OCI-LY1 (cell line): Measurements from ENCODE around the gene ADAM33.

Experiments
- H2AFZ ChIP-seq: fragments of 200-600 bp; sonication (generic), shearing (Covaris generic); 2 replicates; pipeline ENCODE4 v1.6.0; 2014; ENCODE audit warnings: antibody characterized with exemption, mild to moderate bottlenecking, low read length
- H3F3A ChIP-seq: fragments of 200-600 bp; sonication (generic), shearing (Covaris generic); 2 replicates; pipeline ENCODE4 v1.6.0; 2014; ENCODE audit warnings: mild to moderate bottlenecking, antibody characterized with exemption, low read length, moderate library complexity; ENCODE audit not compliant: insufficient read depth
- H3K27ac ChIP-seq: fragments of 200-600 bp; sonication (generic); 2 replicates; pipeline ENCODE4 v1.5.1; 2014; ENCODE audit warnings: low read length, mixed run types, mild to moderate bottlenecking, low read depth; ENCODE audit not compliant: poor library complexity, severe bottlenecking
- H3K27me3 ChIP-seq: fragments of 200-600 bp; sonication (generic); 2 replicates; pipeline ENCODE4 v1.6.0; 2014; ENCODE audit warnings: antibody characterized with exemption, mild to moderate bottlenecking, low read length, moderate library complexity; ENCODE audit not compliant: insufficient read depth
- H3K36me3 ChIP-seq: fragments of 200-600 bp; sonication (generic); 2 replicates; pipeline ENCODE4 v1.6.1; 2014; ENCODE audit warnings: mild to moderate bottlenecking, antibody characterized with exemption, low read length, moderate library complexity, mixed read lengths; ENCODE audit not compliant: insufficient read depth
- H3K4me1 ChIP-seq: fragments of 200-600 bp; sonication (generic); 2 replicates; pipeline ENCODE4 v1.5.1; 2014; ENCODE audit warnings: mild to moderate bottlenecking, low read length, moderate library complexity; ENCODE audit not compliant: insufficient read depth, severe bottlenecking
- H3K4me2 ChIP-seq: fragments of 200-600 bp; sonication (generic), shearing (Covaris generic); 2 replicates; pipeline ENCODE4 v1.6.1; 2014; ENCODE audit warnings: low read length
- H3K4me3 ChIP-seq: fragments of 200-600 bp; sonication (generic); 2 replicates; pipeline ENCODE4 v1.5.1; 2014; ENCODE audit warnings: low read length, low read depth, mild to moderate bottlenecking, mixed read lengths; ENCODE audit not compliant: poor library complexity, severe bottlenecking
- H3K79me2 ChIP-seq: fragments of 200-600 bp; shearing (Covaris generic); 2 replicates; pipeline ENCODE4 v1.6.1; 2016; ENCODE audit warnings: mixed run types, low read length, mixed read lengths; ENCODE audit not compliant: insufficient read depth
- H3K9ac ChIP-seq: fragments of 200-600 bp; sonication (generic), shearing (Covaris generic); 2 replicates; pipeline ENCODE4 v1.6.1; 2014; ENCODE audit warnings: mild to moderate bottlenecking, low read length, mixed read lengths
- H3K9me2 ChIP-seq: fragments of 200-600 bp; sonication (generic), shearing (Covaris generic); 2 replicates; pipeline ENCODE4 v1.6.1; 2014; ENCODE audit warnings: low read depth, mild to moderate bottlenecking, low read length, mixed read lengths
- H3K9me3 ChIP-seq: fragments of 200-600 bp; shearing (Covaris generic); 2 replicates; pipeline ENCODE4 v1.6.1; 2014; ENCODE audit warnings: low read length, mixed read lengths
- H4K20me1 ChIP-seq: fragments of 200-600 bp; sonication (generic), shearing (Covaris generic); 2 replicates; pipeline ENCODE4 v1.6.0; 2016; ENCODE audit warnings: mild to moderate bottlenecking, low read length; ENCODE audit not compliant: insufficient read depth
- CTCF ChIP-seq: fragments of 200-600 bp; sonication (generic), shearing (Covaris generic); IDR thresholded peaks from 2 replicates; pipeline ENCODE4 v1.5.1; 2017; ENCODE audit warnings: mild to moderate bottlenecking, antibody characterized with exemption, low read length, moderate library complexity, mixed read lengths
- EZH2 ChIP-seq: fragments of 200-600 bp; sonication (generic), shearing (Covaris generic); IDR thresholded peaks from 2 replicates; pipeline ENCODE4 v1.8.0; 2017; ENCODE audit warnings: borderline replicate concordance, mixed run types, mild to moderate bottlenecking, antibody characterized with exemption, low read length, moderate library complexity, mixed read lengths

Gene ADAM33

GRCh38 chr20:3673221-3674070, 8.4 kb downstream of the ADAM33 start:
- Histone ChIP-seq H3K79me2 (no peaks in the 10 kb centered on the region), H3F3A (no peaks in the 10 kb centered on the region), H3K9ac (no peak overlapping the region), H2AFZ (no peak overlapping the region), H3K4me3 (no peak overlapping the region), H3K27ac (no peak overlapping the region), H3K36me3 (no peaks in the 10 kb centered on the region), H3K9me2 (no peaks in the 10 kb centered on the region), H3K4me2 (no peak overlapping the region), H3K27me3 (no peaks in the 10 kb centered on the region), H4K20me1 (no peaks in the 10 kb centered on the region), H3K9me3 (no peaks in the 10 kb centered on the region), H3K4me1 (no peaks in the 10 kb centered on the region)
- no peak for TF ChIP-seq CTCF
- TF ChIP-seq EZH2 = no peak

GRCh38 chr20:3672547-3673171, 9.2 kb downstream of the ADAM33 start:
- Histone ChIP-seq H3K36me3 (no peaks in the 10 kb centered on the region), H2AFZ (no peak overlapping the region), H3K4me2 (no peak overlapping the region), H4K20me1 (no peaks in the 10 kb centered on the region), H3K9ac (no peak overlapping the region), H3K9me3 (no peaks in the 10 kb centered on the region), H3K9me2 (no peaks in the 10 kb centered on the region), H3K4me1 (no peaks in the 10 kb centered on the region), H3K4me3 (no peak overlapping the region), H3F3A (no peaks in the 10 kb centered on the region), H3K27me3 (no peaks in the 10 kb centered on the region), H3K27ac (no peak overlapping the region), H3K79me2 (no peaks in the 10 kb centered on the region)
- TF ChIP-seq EZH2 (no peak), CTCF (no peak)

- Histone ChIP-seq H3K4me3 (no peak overlapping the region), H3K4me1 (no peaks in the 10 kb centered on the region), H3K9me2 (no peaks in the 10 kb centered on the region), H3K9ac (no peak overlapping the region), H3K36me3 (no peaks in the 10 kb centered on the region), H3K9me3 (no peaks in the 10 kb centered on the region), H3K79me2 (no peaks in the 10 kb centered on the region), H3K4me2 (no peak overlapping the region), H3F3A (no peaks in the 10 kb centered on the region), H2AFZ (no peak overlapping the region), H3K27me3 (0 out of 2 replicates have a peak, but pooled peaks cover 3% of the 10 kb centered on the region), H3K27ac (no peak overlapping the region), H4K20me1 (no peaks in the 10 kb centered on the region)
- TF ChIP-seq EZH2 (no peak), CTCF (no peak)
Measured at GRCh38 chr20:3671986-3672546, 9.7 kb downstream of the ADAM33 start.
